HG03108 (cell line): ENCODE results near the gene KIF26A.

Experiments used
- ATAC-seq: cut with Tn5 transposase; IDR thresholded peaks from one replicate; pipeline ENCODE4 v1.9.1; 2021; ENCODE audit warnings: moderate library complexity; ENCODE audit not compliant: unreplicated experiment

The KIF26A gene

GRCh38 chr14:104189629-104190335 is 51.4 kb downstream of the KIF26A start:
- no peak for ATAC-seq

DNA sequence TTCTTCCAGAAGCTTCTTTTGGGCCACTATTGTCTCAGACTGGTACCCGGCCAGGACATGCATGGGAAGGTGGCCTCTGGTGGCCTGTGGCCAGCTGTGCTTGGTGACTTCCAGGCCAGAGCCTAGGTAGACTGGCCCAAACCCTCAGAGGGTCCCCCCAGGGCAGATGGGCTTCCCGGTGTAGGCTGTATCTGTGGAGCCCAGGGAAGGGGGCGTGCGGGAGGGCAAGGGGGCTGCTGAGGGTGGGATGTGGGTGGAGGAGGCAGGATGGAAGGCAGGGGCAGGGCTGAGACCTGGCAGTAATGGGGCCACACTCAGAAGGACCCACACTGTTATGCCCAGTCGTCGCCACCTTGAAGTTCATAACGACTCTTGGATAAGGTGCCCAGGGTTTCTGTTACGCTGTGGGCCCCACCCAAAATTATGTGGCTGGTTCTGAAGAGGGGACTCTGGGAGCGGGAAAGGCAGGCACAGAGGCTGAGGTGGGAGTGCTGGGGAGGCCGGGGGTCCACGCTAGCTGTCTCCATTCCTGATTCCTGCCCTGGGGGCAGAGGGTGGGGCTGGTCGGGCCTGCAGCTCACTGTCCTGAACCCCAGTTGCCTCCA is 52.1 kb downstream of the KIF26A start:
- no peak for ATAC-seq

DNA sequence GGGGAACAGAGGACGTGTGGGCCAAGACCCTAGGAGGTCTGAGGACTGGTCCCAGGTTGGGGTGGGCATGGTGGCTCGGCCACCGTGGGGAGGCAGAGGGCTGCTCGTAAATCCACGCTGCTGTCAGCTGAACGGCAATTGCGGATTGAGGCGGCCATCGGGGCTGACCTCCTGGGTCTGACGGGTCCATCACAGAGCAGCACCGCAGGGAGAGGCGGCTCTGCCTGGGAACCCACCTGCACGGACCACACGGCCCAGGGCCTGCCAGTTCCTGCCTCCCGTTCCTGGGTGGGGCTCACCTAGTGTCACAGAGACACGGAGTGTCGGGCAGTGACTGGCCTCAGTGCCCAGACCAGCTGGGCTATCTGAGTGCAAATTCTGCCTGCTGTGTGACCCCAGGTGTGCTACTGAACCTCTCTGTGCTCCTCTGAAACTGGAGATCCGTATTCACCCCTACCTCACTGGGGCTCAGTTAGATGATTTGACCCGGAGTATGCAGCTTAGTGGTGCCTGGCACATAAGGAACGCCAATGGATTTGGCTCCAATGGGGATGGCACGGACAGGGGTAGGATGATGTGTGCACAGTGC is 53.1 kb downstream of the KIF26A start:
- no peak for ATAC-seq

DNA sequence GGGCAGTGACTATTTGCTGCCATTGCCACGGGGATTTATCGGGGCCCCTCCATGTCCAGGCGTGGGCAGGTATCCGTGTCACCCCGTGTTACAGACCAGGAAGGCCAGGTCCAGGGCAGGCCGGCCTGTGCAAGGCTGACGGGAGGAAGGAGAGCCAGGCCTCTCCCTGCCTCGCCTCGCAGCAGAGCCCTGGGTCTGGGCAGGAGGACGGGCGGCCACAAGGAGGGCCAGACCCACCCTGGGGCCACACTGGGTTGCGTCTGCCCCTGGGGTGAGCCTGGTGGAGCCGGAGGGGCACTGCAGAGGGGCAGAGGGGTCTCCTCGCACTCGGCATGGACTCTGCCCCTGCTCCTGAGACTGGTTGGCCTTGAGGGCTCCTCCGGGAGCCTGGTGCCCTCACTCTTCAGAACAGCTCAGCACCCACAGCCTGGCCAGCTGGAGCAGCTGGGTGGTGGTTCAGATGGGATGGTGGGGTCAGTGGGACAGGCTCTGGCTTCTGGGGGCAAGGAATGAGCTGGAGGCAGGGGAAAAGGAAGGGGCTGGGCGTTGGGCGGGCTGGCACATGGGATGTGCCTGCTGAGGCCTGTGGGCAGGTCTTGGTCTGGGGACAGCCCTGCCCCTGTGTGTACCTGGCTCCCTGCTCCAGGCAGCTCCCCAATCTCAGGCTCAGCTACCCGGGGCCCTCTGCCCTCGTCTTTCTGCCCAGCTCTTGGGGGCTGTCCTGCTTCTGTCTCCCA is 53.9 kb downstream of the KIF26A start:
- no peak for ATAC-seq

DNA sequence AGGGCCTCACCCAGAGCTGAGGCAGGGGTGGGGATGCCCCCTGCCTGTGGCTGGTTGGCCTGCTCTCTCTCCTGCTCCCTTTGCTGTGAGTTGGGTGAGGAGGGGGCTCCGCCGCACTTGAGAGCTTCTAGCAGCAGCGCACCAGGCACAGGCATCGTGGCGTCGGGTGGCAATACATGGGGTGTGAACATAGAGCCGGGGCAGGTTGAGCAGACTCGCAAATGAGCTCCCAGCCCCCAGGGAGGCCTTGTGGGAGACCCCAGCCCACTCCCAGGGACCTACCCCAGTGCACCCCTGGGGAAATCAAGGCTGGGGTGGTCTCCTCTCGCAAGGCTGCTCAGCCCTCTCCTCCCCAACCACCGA is 54.5 kb downstream of the KIF26A start:
- no peak for ATAC-seq

- ATAC-seq: no peak
These were observed 55.6 kb downstream of the KIF26A start for GRCh38 chr14:104194016-104194415.

- ATAC-seq: no peak
These were observed 56.3 kb downstream of the KIF26A start for GRCh38 chr14:104194716-104195115.

GRCh38 chr14:104195361-104195760 is 57.0 kb downstream of the KIF26A start:
- no peak for ATAC-seq

- no peak for ATAC-seq
These were observed 57.5 kb downstream of the KIF26A start for GRCh38 chr14:104195878-104196277.

GRCh38 chr14:104196461-104197140 is 58.2 kb downstream of the KIF26A start:
- no peak for ATAC-seq

GRCh38 chr14:104197449-104198247 is 59.3 kb downstream of the KIF26A start:
- no peak for ATAC-seq

GRCh38 chr14:104199266-104199895 is 61.0 kb downstream of the KIF26A start:
- no peak for ATAC-seq

DNA sequence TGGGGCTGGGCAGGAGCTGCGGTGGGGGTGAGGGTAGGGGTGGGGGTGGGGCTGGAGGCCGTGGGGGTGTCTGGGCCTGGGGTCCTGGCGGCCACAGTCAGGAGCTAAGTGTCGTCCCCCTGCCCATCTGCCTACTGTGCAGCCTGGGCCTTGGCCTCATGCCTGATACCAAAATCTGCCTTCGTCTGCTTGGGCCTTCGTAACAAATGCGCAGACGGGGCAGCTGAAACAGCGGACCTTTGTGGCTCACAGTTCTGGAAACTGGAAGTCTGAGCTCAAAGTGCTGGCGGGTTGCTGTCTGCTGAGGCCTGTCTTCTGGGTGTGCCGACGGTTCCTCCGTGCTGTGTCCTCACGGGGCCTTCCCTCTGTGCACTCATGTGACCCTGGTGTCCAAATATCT is 61.7 kb downstream of the KIF26A start:
- ATAC-seq: no peak

GRCh38 chr14:104200591-104200990 is 62.2 kb downstream of the KIF26A start:
- no peak for ATAC-seq

DNA sequence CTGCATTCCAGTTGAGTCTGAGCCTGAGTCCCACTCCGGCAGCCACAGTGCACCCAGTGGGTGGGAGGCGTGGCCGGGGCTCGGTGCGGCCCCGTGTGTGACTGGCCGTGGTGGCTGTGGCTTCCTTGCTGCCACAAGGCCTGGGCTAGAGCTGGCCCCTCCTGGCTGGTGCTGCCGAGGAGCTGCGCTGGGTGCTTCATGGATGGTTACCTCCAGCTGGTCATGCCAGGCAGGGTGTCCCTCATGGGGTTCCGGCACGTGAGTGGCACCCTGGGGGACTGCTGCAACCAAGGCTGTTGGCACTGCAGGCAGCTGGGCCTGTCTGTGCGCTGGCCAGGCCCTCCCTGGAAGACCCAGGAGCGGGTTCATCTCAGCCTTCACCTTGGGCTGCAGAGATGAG is 62.7 kb downstream of the KIF26A start:
- ATAC-seq: no peak

DNA sequence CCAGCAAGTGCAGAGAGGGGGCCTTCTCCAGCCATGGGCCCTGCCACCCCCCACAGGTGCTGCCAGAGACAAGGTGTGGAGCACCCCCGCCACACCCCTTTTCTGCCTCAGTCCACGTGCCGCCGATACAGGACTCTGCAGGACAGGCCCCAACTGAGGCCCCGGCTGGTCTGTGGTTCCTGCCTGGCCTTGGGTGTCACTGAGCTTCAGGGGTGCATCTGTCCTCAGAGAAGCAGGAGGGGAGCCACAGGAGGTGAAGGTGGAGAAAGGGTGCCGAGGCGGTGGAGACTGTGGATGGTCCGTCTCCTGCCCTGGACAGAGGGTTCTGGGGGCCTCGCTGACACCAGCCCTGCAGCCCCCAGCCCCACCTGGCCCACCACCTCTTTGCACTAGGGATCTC is 63.1 kb downstream of the KIF26A start:
- no peak for ATAC-seq

GRCh38 chr14:104202259-104203070 is 64.1 kb downstream of the KIF26A start:
- ATAC-seq: no peak

DNA sequence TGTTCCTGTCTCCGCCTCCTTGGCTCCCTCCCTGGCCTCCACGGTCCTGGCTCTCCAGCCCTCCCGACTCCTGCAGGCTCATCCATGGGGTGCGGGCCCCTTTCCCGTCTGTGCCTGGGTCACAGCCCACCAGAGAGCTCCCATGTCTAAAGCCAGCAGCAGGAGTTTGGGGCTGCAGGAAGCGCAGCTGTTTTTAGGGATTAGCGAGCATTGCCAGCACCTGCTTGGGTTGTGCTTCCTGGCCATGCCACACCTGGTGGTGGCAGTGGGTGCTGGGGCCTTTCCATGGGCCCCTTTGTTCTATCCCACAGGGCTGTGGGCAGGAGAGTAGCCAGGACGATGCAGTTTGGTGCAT is 64.7 kb downstream of the KIF26A start:
- no peak for ATAC-seq

GRCh38 chr14:104204660-104205149 is 66.3 kb downstream of the KIF26A start:
- no peak for ATAC-seq
